Hematopoietic multipotent progenitor cell treated with erythropoietin and hydrocortisone succinate and interleukin-3 and kit ligand, for 15 days (in vitro differentiated cells): ENCODE data around the gene PPP1R14D.

Experiments used
- DNase-seq: peaks from one replicate; pipeline ENCODE4 v3.0.0-alpha.2; 2015; ENCODE audit warnings: low spot score

Gene PPP1R14D

GRCh38 chr15:40819048-40819447 lies 9.5 kb downstream of the PPP1R14D start:
- DNase-seq: no peak

- DNase-seq: no peak
Observed at GRCh38 chr15:40815042-40815698, 13.3 kb downstream of the PPP1R14D start.

GRCh38 chr15:40812721-40813425 lies 15.6 kb downstream of the PPP1R14D start:
- DNase-seq: no peak

- no peak for DNase-seq
Observed at GRCh38 chr15:40808861-40809450, 19.6 kb downstream of the PPP1R14D start.

- no peak for DNase-seq
Observed at GRCh38 chr15:40807888-40808461, 20.5 kb downstream of the PPP1R14D start.

- DNase-seq: peak; percentile 97
Observed at GRCh38 chr15:40807028-40807887, 21.2 kb downstream of the PPP1R14D start, which contains the start of the genes DNAJC17 and ZFYVE19. DNAJC17 (minus strand) TSS chr15:40807473; CDS start chr15:40807446, 27 bp downstream. ZFYVE19 (plus strand) TSS chr15:40807089; CDS start chr15:40807590, 501 bp downstream.

- no peak for DNase-seq
Observed at GRCh38 chr15:40806672-40807027, 21.9 kb downstream of the PPP1R14D start.

- no peak for DNase-seq
Observed at GRCh38 chr15:40803688-40804087, 24.8 kb downstream of the PPP1R14D start.

- DNase-seq: no peak
Observed at GRCh38 chr15:40803076-40803475, 25.4 kb downstream of the PPP1R14D start.

- no peak for DNase-seq
Observed at GRCh38 chr15:40799523-40799922, 29.0 kb downstream of the PPP1R14D start.

- no peak for DNase-seq
Observed at GRCh38 chr15:40796512-40796911, 32.0 kb downstream of the PPP1R14D start.

- no peak for DNase-seq
Observed at GRCh38 chr15:40796041-40796440, 32.5 kb downstream of the PPP1R14D start.

- DNase-seq: peak; percentile 34
Observed at GRCh38 chr15:40793216-40793989, 35.1 kb downstream of the PPP1R14D start.

GRCh38 chr15:40792394-40792793 lies 36.1 kb downstream of the PPP1R14D start:
- no peak for DNase-seq

- DNase-seq: no peak
Observed at GRCh38 chr15:40790718-40791117, 37.8 kb downstream of the PPP1R14D start.

- no peak for DNase-seq
Observed at GRCh38 chr15:40789999-40790398, 38.5 kb downstream of the PPP1R14D start.

- DNase-seq: no peak
Observed at GRCh38 chr15:40789119-40789518, 39.4 kb downstream of the PPP1R14D start.

GRCh38 chr15:40787991-40788390 lies 40.5 kb downstream of the PPP1R14D start:
- no peak for DNase-seq

- no peak for DNase-seq
Observed at GRCh38 chr15:40787344-40787841, 41.1 kb downstream of the PPP1R14D start.

GRCh38 chr15:40785814-40786213 lies 42.7 kb downstream of the PPP1R14D start:
- DNase-seq: no peak

- no peak for DNase-seq
Observed at GRCh38 chr15:40785164-40785563, 43.3 kb downstream of the PPP1R14D start.
